Stimulated activated CD4-positive, alpha-beta T cell treated with anti-CD3 and anti-CD28 coated beads, TNF-alpha, amount 100 ng/mL, for 48 hours (primary cell): ENCODE measurements around the gene CST9.

Experiments
- DNase-seq, 3 donors: peaks; one replicate each; pipeline ENCODE4 v3.0.0-alpha.2; 2020; ENCODE audit warnings: low read depth in 3 of 3

The CST9 gene, protein sequence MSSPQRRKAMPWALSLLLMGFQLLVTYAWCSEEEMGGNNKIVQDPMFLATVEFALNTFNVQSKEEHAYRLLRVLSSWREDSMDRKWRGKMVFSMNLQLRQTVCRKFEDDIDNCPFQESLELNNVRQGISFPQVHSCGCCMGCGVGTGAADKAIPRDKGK

DNA sequence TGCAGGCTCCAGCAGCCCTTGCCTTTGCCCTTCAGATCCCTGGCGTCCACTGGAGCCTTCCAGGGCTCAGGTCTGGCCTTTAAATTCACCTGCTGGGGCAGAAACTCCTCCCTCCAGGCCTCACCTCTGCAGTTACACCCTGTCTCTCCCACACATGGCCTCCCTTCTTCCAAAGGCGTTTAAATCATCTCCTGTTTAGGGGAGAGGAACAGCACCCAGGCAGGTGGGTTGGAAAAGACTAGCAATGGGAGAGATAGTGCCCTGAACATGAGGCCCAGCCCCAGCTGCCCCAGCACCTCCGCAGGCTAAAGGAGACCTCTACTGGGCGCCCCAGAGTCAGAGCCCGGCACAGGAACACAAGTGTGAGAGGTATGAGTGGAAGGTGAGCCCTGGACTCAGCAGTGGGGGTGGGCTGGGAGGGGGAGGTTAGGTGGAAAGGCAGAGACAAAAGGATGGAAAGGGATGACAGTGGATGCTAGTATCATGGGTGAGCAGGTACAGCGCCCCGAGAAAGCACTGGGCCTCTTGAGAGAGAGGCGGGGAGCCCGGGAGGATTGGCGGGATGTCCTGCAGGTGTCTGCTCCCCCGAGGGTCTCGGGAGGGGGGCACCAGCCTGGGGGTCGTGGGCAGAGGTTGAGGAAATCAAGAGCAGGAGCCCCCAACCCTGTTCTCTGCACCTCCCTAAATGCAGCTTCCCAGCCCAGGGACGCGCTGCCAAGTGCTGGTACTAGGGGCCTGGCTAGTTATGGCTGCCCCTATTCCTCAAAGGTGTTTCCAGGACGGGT lies at the start of gene CST9:
CST9 (minus strand) TSS at position 51 of the 785 bp plus-strand sequence. CDS start 53 bp downstream, outside the sequence.
- no peak for DNase-seq

DNA sequence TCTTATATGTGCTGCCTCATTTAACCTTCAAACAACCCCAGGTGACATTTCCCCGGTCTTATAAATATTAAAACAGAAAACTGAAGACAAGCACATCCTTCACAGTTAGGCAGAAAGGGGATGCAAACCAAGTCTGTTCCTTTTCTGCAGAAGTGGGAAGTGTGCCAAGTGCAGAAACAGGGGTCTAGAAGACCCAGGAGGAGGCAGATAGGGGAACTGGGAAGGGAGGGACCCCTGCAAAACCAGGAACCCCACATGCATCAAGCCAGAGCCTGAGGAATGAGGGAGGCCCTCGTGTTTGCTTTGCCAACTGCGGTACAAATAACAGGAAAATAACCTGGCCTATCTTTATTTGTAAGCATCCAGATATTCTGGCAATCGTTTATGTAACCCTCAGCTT lies 49.0 kb upstream of the CST9 start:
- no peak for DNase-seq

DNA sequence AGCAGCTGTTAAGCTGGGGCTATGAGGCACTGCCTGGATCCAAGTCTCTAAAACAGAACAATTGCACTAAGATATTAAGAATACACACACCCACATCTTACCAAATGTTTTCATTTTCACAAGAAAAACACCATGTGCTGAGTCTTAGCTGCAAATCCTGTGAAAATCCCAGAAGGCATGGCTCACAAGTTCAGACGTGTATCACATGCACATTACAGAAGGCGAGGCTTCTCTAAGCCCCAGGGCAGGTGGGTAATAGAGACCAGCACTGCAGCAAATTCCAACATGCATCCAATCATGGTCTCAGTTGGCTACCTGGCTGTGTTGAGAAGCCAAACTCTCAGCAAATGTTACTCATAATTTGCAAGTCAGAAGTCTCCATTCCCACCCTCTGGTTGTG lies 48.3 kb upstream of the CST9 start:
- no peak for DNase-seq

DNA sequence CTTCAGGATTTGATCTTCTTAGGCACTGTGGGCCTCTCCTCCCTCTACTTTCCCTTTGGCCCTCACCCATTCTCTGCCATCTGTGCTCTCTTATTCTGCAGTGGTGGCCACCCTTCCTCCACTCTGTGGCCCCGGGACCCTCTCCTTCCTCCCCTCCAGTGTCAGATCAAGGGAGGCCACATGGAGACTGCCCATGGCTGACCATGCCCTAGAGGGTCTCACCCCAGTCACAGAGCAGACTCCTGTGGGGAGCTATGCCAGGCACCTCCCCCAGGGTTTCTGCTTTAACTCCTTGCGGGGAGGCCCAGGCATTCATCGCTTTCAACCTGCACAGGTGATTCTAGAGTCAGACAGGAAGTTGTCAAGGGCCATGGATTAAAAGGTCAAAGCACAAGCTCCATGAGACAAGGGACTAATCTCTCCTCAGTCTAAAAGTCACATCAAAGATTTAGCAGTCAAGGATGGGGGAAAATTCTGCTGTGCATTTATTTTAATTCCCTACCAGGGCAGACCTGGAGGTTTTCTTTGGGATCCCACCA lies 47.8 kb upstream of the CST9 start:
- DNase-seq = no peak

DNA sequence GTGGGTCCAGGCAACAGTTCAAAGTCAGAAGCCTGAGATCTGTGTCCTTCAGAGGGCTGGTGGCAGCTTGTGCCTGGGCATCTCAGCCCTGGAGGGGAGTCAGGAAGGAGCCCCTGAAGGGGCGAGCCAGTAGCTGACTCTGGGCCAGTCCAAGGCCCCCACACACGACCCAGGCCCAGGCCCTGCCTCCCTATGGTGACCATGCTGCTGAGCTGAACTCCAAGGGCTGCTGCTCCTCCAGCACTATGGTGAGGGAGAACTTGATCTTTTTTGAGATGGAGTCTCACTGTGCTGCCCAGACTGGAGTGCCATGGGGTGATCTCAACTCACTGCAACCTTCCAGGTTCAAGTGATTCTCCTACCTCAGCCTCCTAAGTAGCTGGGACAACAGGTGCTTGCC lies 47.2 kb upstream of the CST9 start:
- DNase-seq = no peak

DNA sequence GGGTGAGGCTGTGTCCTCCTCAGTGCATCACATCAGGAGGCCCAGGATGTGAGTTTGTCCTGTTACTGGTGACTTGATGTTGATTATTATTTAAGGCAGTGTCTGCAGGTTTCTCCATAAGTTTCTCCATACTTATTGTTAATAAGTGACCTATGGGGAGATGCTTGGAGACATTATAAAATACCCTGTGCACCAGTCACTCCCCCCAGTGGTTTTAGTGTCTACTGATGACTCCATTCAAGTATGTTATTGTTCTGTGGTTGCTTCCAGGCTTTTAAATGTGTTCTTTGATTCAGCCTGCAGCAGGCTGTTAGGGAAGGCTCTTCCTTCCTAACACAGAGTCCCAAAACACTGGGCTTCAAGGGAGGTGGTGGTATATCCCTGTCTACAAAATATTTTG lies 46.7 kb upstream of the CST9 start:
- DNase-seq = no peak

DNA sequence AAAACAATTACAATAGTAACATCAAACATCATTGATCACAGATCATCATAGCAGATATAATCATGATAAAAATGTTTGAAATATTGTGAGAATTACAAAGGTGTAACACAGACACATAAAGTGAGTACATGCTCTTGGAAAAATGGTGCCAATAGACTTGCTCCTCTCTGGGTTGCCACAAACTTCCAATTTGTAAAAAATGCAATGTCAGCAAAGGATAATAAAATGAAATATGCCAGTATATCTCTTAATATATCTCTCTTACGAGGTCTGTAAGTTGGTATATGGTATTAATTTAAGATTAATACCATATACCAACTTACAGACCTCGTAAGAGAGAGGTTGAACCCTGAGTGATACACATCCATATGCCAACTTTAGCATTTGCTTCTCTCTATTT lies 45.4 kb upstream of the CST9 start:
- DNase-seq = no peak

DNA sequence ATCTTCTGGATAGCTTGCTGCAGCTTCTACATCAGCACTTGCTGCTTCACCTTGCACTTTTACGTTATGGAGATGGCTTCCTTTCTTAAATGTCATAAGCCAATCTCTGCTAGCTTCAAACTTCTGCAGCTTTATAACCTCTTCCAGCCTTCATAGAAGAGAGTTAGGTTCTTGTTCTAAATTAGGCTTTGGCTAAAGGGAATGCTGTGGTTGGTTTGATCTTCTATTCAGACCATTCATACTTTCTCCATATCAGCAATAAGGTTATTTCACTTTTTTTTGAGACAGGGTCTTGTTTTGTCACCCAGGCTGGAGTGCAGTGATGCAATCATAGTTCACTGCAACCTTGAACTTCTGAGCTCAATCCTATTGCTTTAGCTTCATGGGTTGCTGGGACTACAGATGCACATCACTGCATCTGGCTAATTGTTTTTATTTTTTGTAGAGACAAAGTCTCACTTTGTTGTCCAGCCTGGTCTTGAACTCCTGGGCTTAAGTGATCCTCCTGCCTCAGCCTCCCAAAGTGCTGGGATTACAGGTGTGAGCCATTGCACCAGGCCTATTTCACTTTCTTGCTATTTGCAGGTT lies 44.2 kb upstream of the CST9 start:
- DNase-seq = no peak

DNA sequence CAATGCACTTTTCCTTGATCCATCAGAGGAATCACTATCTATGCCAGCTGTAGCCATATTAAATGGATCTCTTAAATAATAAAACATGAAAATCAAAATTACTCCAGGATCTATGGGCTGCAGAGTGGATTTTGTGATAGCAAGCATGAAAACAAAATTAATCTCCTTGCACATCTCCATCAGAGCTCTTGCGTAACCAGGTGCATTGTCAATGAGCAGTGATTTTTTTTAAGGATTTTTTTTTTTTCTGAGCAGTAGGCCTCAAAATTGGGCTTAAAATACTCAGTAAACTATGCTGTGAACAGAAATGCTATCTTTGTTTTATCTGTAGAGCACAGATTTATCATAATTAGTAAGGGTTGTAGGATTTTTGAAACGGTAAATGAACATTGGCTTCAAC lies 43.5 kb upstream of the CST9 start:
- no peak for DNase-seq

DNA sequence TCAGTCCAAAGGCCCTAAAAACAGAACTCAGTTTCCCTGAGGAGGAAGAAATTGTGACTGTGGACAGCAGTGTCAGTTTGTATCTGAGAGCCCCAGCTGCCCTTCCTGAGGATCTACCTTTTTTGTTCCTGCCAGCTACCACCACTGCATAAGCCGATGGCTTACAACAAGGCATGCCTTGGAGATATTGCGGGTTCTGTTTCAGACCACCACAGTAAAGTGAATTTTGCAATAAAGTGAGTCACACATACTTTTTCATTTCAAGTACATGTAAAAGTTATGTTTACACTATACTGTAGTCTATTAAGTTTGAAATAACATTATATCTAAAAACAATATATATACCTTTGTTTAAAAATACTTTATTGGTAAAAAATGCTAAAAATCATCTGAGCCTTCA lies 41.6 kb upstream of the CST9 start:
- DNase-seq = no peak

DNA sequence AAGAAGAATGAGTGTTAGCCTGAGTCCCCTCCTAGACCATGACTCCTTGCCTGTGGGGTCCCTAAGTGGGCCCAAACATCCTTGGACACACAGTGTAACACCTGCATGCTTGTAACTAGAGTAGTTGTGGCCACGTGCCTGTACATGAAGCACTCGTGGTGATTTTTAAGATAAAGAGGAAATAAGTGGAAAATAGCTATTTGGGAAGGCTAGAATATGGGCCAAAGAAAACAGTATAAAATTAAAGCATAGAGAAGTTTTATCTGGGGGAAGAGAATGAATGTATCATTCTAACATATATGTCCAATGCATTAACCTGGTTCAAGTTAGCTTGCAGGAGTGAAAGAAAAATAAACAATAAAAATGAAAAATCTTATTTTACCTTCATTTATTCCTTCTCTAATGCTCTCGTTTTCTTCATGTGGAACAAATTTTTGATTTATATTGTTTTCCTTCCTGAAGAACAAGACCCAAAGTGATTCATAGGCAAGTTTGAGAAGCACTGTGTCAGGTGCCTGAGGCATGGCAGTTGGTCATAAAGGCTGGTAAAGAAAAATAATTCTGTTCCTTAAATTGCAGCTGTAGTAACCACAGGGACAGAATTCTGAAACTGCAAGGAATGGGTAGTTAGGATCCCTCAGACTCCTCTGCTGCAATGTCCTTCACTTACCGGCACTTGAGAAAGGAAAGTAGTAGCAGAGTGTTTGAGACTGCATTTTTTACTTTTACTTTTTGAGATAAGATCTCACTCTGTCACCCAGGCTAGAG lies 40.6 kb upstream of the CST9 start:
- no peak for DNase-seq

DNA sequence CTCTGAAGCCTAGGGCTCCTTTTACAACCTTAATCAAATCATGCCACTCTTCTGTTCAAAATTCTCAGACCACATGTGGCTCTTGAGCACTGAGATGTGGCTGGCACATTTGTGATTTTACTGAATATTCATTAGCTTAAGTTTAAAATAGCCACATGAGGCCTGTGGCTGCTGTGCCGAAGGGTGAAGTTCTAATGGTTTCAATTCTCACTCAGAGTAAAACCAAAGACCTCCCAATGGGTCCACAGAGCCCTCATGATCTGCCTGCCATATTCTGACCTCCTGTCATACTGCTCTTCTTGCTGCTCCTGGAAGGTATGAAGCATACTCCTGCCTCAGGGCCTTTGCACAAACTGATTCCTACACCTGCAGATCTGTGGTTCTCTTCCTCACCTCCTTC lies 39.9 kb upstream of the CST9 start:
- no peak for DNase-seq

DNA sequence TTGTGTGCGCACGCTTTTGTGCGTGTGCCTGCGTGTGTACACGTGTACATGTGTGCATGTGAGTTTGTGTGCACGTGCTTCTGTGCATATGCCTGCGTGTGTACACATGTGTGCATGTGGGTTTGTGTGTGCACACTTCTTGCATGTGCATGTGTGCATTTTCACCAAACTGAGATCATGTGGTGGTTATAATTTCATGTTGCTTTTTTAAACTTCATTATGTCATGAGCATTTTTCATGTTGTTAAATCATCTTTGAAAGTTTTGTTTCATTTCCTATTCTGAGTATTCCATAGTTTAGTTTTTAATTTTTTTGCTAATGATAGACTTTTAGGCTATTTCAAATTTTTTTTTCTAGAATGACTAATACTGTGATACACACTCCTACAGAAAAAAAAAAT lies 38.4 kb upstream of the CST9 start:
- no peak for DNase-seq

DNA sequence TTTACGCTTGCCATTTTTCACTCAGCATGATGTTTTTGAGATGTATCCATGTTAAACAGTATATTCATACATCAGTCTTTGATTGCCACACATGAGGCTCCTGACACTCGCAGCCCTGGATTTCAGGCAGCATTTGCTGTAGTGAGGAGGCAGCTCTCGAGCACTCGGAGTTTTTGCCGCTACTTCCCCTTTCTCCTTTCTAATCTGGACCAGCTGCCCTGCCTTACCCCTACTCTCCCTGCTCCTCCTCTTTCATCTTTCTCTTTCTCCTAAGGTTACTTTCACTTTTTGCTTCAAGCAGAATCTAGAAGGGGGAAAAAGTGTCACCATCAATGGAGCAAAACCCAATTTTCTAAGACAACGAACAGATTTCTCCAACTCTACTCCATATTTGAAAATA lies 37.9 kb upstream of the CST9 start:
- no peak for DNase-seq

DNA sequence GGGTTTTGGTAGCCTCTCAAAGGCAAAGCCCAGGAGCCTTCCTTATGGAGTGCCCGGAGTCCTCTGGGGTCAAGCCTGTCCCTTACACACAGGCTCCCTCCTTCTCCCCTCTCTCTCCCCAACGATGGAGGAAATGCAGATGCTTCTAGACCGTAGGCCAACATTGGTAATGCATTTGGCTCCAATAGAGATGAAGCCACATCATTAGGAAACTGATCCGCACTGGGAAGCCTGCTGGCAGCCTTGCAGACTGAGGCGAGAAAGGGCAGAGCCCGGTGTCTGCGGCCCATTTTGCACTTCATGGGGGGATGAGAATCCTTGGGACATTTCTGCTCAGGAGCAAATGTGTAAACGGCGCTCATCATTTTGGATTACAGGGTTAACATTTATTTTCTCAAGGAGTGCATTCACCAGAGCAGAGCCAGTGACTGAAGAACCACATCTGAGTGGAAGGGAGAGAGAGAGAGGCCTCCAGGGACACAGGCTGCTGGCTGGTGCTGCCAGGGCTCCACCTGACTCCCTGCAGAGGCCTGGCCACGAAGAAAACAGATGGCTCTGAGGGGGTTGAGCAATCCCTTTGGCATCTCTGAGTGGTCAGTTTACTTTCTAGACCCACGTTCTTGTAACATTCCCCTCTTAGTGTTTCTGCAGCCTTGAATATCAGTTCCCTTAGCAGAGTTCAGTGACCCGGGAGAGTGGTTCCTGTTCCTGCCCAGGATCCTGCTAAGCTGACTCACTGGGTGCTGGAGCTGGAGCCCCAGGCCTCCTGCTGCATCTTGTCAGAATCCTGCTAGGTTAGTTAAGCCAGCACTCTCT lies 36.4 kb upstream of the CST9 start:
- no peak for DNase-seq

DNA sequence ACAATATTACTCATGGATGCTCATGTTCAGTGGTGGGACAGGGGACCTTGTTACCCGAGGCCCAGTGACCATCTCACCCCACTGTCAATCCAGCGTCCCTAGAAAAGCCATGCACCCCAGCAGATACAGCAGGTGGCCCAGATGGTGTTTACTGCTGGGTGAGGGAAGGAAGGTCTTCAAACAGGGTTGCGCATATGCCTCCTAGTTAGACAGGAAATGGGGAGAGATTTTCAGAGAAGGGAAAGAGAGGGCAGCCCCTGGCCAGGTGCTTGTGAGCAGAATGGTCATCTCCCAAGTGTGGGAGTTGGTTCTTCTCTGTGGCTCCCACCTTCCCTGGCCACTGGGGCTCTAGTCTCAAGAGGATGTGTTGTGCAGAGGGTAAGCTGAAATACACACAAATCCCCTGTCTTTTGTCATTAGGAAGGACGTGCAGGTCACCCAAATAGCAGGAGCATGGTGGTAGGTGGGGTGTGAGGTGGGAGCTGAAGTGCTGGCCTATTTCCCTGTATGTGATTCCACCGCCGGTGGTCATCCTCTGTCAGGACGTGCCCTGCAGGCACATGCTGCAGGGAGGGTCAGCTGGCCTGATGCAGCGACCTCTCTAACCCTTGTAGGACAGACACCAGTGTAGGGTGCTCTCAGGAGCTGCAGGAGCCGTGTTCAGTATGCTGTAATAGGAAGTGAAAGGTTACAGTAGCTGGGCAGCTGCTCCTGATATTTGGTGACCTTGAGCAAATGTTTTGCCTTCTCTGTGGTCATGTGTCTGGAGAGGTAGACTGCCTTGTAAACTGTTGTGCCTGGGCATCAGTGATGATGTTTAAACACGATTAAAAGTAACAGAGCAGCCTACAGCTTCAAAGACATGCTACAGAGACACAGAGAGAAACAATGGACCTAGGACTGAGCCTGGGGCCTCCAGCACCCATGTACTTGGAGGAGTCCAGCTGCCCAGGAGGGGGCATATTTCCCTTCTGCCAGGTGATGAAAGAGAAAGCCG lies 35.3 kb upstream of the CST9 start:
- no peak for DNase-seq

DNA sequence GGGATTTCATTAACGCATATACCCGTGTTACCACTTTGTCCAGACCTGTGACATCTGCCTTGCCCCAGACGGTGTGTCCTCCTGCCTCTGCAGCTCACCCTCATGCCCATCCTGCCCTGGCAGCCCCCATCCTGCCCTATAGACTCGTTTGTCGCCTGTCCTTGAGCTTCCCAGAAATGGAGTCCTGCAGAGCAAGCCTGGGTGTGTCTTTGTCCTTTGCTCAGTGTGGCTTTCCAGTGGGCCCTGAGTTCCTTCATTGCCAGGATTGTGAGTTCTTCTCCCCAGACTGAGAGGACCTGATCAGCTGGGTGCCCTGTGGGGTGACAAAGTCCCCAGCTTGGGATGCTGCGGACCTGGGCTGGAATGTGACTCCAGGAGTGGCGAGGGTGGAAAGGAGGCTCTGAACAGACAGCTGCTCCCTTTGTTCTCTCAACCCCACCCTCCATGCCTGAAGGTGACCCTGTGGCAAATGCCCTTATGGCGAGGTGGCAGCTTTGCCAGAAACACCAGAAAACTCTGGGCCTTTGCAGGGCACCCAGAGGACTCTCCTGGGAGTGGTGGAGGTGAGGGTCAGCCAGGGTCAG lies 34.4 kb upstream of the CST9 start:
- no peak for DNase-seq

DNA sequence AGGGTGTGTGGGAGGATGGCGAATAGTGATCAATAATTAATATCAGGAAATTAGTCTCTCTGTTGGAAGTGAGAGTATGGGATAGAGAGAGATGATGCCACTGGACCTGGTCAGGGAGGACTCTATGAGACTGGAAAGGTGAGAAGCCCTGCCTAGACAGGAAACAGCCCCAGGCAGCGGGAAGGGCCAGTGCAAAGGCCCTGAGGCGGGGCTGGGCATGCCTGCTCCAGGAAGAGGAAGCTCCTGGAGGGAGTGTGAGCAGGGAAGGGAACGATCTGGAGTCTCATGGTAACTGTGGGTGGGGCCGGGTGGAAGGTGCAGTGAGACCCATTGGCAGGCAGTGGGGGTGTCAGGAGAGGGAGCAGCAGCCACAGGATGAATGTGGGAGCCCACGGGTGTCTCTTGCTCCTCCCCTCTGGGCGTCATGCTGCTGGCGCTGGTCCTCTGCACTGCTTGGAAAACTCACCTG lies 33.8 kb upstream of the CST9 start:
- no peak for DNase-seq

DNA sequence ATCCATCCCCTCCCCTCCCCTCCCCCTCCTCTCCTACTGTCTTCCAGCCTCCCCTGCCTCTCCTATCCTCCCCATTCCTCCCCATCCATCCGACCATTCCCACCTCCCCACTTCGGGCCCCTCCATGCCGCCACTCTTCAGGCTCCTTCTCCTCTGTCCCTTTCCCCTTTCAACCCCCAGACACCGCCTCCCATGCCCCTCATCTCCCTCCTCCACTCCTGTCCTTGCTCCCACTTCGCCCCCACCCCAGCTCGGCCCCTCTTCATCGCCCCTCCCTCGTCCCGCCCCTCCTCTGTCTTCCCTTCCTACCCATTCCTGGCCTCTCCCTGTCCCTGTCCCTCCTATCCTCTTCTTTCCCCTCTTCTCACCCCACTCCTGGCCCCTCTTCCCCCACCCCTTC lies 32.6 kb upstream of the CST9 start:
- no peak for DNase-seq
